Testis (tissue), 2 donors: ENCODE measurements around the gene CYTH4.

ENCODE experiments used
- POLR2A ChIP-seq: fragments of 450-650 bp; IDR thresholded peaks from one replicate; pipeline ENCODE4 v1.6.1; 2017; ENCODE audit warnings: antibody characterized with exemption, mild to moderate bottlenecking, moderate library complexity
- TF ChIP-seq, protein P1 (sequence below), 3 experiments: fragments of 450-650 bp in 2 of 3; fragments of 200-600 bp in 1 of 3; sonication (generic) in 1 of 3; IDR thresholded peaks; one replicate each; pipeline ENCODE4 v1.5.1; 2016 to 2019; ENCODE audit warnings: antibody characterized with exemption in 3 of 3, mild to moderate bottlenecking in 2 of 3, moderate library complexity in 1 of 3

DNA sequence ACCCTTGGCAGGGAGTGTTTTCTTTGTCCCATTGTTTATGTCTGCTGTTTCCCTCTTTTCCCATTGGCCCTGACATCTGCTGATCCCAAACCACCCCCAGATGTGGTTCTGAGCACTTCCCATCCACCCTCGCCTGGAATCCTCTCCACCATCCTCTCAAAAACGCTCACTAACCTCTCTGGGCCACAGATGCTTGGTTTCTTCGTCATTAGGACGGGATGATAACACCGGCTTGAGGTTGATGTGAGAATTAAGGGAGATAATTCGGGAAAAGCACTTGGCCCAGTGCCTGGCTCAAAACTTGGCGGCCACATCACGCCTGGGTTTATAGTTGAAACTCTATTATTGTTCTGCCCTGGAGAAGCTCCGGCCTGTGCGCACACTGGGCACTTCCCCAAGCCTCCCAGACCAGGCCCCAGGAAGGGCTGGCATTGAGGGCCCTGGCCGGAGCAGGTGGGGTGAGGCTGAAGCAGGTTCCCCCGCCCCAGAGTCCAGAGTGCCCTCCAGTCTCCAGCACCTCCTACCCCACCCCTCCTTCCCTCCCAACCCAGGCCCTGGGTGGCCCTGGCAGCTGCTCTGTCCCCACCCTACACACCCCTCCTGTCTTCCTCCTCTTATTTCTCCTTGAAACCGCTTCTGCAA is 63.7 kb downstream of the CYTH4 start:
- TF ChIP-seq, protein P1, sequence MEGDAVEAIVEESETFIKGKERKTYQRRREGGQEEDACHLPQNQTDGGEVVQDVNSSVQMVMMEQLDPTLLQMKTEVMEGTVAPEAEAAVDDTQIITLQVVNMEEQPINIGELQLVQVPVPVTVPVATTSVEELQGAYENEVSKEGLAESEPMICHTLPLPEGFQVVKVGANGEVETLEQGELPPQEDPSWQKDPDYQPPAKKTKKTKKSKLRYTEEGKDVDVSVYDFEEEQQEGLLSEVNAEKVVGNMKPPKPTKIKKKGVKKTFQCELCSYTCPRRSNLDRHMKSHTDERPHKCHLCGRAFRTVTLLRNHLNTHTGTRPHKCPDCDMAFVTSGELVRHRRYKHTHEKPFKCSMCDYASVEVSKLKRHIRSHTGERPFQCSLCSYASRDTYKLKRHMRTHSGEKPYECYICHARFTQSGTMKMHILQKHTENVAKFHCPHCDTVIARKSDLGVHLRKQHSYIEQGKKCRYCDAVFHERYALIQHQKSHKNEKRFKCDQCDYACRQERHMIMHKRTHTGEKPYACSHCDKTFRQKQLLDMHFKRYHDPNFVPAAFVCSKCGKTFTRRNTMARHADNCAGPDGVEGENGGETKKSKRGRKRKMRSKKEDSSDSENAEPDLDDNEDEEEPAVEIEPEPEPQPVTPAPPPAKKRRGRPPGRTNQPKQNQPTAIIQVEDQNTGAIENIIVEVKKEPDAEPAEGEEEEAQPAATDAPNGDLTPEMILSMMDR (IDR thresholded peaks at IDR 0.05), result no peak
- no peak for TF ChIP-seq POLR2A
